Tibial artery (tissue), 4 donors: ENCODE data around the gene CCNG2.
"Not testable (repeated sequence)": the region's sequence is repeated elsewhere in the genome, so short reads cannot be mapped to it uniquely, and the experiment has no call there.

ENCODE experiments used
- DNase-seq, 2 donors: peaks; one replicate each; pipeline ENCODE4 v3.0.0-alpha.2; 2019
- H3K27ac ChIP-seq, 2 donors: fragments of 200-600 bp; sonication (generic) in 1 of 2; 1 replicate in 1 of 2; 2 replicates in 1 of 2; pipeline ENCODE4 v1.5.1; 2018 to 2019; ENCODE audit warnings: mild to moderate bottlenecking in 1 of 2
- H3K27me3 ChIP-seq, 2 donors: fragments of 200-600 bp; sonication (generic) in 1 of 2; one replicate each; pipeline versions ENCODE4 v1.5.1 to v1.6.0; 2016 to 2019
- H3K36me3 ChIP-seq, 3 donors: fragments of 200-600 bp; sonication (generic) in 2 of 3; one replicate each; pipeline ENCODE4 v1.5.1; 2016 to 2019; ENCODE audit warnings: mild to moderate bottlenecking in 2 of 3
- H3K4me1 ChIP-seq, 4 donors: fragments of 200-600 bp; sonication (generic) in 2 of 4; 1 replicate in 3 of 4; 2 replicates in 1 of 4; pipeline ENCODE4 v1.5.1; 2016 to 2019
- H3K4me3 ChIP-seq, 2 donors: fragments of 200-600 bp; sonication (generic) in 1 of 2; 1 replicate in 1 of 2; 2 replicates in 1 of 2; pipeline ENCODE4 v1.5.1; 2018 to 2019; ENCODE audit warnings: mild to moderate bottlenecking in 2 of 2
- H3K9me3 ChIP-seq, 3 donors: fragments of 200-600 bp; sonication (generic) in 1 of 3; one replicate each; pipeline ENCODE4 v1.5.1; 2016 to 2019
- intact Hi-C: fragments of 100-400 bp; cut with DNase I; formaldehyde crosslinking; loops from one replicate; pipeline ENCODE4 v1.15.0; 2023; ENCODE audit warnings: low total_unique reads
- TF ChIP-seq, protein P1 (sequence below), 2 experiments: fragments of 200-600 bp in 1 of 2; fragments of 450-650 bp in 1 of 2; IDR thresholded peaks; one replicate each; pipeline ENCODE4 v1.5.1; 2017 to 2019; ENCODE audit warnings: antibody characterized with exemption in 2 of 2, mild to moderate bottlenecking in 1 of 2, moderate library complexity in 1 of 2

The CCNG2 gene

DNA sequence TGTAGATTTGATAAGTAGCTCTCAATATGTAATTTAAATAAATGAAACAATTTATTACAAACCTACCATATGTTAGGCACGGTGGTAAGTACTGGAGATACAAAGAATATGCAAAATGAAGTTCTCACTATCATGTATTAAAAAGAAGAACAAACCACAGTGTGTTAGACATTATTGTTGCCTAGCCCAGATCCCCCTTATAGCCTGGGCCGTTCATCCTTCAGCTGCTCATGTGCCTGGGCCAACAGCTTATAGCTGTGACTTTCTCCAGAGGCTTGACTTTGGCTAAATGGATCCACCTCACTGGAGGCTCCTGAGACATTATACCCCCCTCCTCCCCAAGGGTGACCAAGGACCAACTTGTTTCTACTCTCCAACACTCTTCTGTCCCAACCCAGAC lies 29.8 kb upstream of the CCNG2 start:
- Histone ChIP-seq H3K27ac (no peak overlapping the region), H3K27me3 (no peaks in the 10 kb centered on the region), H3K4me1 (no peaks in the 10 kb centered on the region), H3K4me3 (no peak overlapping the region), H3K9me3 (no peaks in the 10 kb centered on the region), H3K36me3 (no peaks in the 10 kb centered on the region)
- DNase-seq: no peak
- TF ChIP-seq, protein P1, sequence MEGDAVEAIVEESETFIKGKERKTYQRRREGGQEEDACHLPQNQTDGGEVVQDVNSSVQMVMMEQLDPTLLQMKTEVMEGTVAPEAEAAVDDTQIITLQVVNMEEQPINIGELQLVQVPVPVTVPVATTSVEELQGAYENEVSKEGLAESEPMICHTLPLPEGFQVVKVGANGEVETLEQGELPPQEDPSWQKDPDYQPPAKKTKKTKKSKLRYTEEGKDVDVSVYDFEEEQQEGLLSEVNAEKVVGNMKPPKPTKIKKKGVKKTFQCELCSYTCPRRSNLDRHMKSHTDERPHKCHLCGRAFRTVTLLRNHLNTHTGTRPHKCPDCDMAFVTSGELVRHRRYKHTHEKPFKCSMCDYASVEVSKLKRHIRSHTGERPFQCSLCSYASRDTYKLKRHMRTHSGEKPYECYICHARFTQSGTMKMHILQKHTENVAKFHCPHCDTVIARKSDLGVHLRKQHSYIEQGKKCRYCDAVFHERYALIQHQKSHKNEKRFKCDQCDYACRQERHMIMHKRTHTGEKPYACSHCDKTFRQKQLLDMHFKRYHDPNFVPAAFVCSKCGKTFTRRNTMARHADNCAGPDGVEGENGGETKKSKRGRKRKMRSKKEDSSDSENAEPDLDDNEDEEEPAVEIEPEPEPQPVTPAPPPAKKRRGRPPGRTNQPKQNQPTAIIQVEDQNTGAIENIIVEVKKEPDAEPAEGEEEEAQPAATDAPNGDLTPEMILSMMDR (IDR thresholded peaks at IDR 0.05): no peak
- intact Hi-C loops: no loop called here

DNA sequence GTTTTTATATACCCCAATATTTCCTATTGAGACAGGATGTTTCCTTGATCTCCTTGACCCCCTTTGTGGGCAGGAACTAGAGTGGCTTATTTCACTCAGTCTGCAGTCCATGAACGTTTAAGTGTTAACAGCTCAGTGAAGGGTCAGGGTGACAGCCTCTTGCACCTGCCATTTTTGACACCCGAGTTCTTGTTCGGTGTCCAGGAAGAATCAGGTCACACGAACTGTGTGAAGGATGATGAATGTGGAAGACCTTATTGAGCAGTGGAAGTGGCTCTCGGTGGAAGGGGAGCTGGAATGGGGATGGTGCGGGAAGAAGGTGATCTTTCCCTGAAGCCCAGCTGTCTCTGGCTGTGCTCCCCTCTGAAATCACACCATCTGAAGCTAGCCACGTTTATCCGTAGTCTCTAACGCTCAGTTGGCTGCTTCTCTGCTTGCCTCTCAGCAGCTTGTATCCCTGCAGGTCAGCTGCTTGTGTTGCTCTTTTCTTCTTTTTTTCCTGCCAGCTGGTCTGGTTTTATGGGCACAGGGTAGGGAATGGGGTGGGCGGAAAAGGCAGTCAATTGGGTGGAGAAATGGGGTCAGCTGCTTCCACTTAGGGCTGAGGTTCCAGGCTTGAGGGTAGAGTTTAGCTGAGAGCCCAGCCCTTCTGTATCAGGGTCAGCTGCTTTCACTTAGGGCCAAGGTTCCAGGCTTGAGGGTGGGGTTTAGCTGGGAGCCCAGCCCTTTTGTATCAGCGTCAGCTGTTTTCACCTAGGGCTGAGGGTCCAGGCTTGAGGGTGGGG lies 29.0 kb upstream of the CCNG2 start:
- Histone ChIP-seq H3K27me3 (no peaks in the 10 kb centered on the region), H3K4me1 (no peaks in the 10 kb centered on the region), H3K4me3 (no peak overlapping the region), H3K9me3 (no peaks in the 10 kb centered on the region), H3K36me3 (no peaks in the 10 kb centered on the region), H3K27ac (no peak overlapping the region)
- intact Hi-C loops: no loop called here
- no peak for DNase-seq
- TF ChIP-seq, protein P1 (IDR thresholded peaks at IDR 0.05): no peak

DNA sequence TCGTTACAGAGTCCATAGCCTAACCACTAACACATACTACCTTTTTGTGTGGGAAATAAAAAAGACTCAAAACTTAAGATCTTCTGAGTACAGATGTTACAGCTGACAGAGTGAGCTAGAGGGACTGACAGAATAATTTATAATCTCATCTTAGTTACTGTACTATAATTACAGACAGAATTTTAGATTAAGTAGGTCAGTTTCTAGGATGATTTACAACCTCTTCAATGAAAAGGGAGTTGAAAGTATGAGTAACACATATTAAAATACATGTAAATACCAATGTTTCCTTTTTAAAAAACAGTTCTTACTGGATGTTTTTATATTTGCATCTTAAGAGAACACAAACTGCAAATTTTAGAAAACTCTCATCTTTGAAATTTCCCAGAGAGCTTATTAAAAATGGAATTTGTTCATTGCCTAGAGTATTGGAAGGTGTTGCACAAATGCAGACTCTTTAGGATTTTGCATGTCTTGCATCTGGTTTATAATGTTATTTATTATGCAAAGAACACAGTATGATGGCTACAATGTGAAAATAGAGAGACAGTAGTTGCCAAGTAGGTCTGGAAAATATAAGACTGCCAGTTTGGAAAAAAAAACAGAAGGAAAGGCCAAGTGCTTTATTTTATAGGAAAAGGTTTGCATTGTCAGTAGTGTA lies 24.2 kb upstream of the CCNG2 start:
- Histone ChIP-seq H3K27me3 (no peaks in the 10 kb centered on the region), H3K27ac (no peak overlapping the region), H3K4me1 (peaks cover 0 to 4% (median 0%) of the 10 kb centered on the region in 4 donors), H3K4me3 (no peak overlapping the region), H3K36me3 (no peaks in the 10 kb centered on the region), H3K9me3 (no peaks in the 10 kb centered on the region)
- intact Hi-C loops: no loop called here
- TF ChIP-seq, protein P1 (IDR thresholded peaks at IDR 0.05): no peak
- no peak for DNase-seq

DNA sequence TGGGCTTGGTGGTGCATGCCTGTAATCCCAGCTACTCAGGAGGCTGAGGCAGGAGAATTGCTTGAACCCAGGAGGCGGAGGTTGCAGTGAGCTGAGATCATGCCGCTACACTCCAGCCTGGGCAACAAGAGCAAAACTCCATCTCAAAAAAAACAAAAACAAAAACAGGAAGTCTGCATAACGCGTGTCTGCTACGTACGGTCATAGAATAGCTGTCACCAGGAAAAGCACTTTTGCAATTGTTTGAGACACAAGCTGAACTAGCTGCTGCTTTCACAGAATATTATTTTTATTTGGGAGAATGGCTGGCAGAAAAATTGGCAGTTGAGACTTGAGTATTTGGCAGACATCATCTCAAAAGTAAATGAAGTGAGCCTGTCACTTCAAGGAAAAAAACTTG lies 19.6 kb upstream of the CCNG2 start:
- intact Hi-C loops, H3K27ac ChIP-seq: not testable (repeated sequence)

DNA sequence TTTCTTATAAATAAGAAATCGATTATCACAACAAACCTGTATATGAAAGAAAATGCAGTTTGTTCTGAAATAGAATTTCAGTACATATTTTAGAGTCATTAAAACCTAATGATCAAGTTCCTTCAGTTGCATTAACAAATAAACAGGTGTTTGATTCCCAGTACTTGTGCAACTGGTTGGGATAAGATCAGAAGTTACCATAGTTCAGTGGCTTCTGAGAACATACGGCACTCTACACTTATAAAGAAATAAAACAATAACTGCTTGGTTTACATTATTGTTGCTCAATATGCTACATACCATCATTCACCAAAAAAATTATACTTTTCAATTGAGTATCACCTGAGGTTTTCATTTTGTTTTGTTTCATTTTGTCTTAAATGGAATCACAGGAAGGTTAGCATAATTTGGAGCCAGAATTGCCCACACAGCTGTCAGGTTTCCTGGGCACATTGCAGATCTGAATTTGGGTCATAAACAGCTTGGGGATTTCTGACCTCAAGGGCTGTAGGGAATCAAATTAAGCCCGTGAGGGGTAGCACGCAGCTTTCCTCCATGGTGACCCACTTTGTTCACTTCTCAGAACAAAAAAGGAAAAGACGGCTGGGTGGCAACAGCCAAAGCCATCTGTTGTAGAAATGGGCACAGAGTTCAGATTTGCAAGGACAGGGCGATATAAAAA lies 14.9 kb upstream of the CCNG2 start:
- no peak overlapping the region for H3K4me3 ChIP-seq
- no peaks in the 10 kb centered on the region for H3K36me3 ChIP-seq
- no peaks in the 10 kb centered on the region for H3K27me3 ChIP-seq
- no peaks in the 10 kb centered on the region for H3K9me3 ChIP-seq
- no peak for DNase-seq
- no peak overlapping the region for H3K27ac ChIP-seq
- TF ChIP-seq, protein P1 (IDR thresholded peaks at IDR 0.05): no peak
- H3K4me1 ChIP-seq: peaks cover 0 to 4% (median 2%) of the 10 kb centered on the region in 4 donors
- intact Hi-C loops: no loop called here

More for the DNA sequence above, 19.6 kb upstream of the CCNG2 start:
- H3K27me3 ChIP-seq, DNase-seq, H3K36me3 ChIP-seq, H3K9me3 ChIP-seq, H3K4me1 ChIP-seq, H3K4me3 ChIP-seq: not testable (repeated sequence)

DNA sequence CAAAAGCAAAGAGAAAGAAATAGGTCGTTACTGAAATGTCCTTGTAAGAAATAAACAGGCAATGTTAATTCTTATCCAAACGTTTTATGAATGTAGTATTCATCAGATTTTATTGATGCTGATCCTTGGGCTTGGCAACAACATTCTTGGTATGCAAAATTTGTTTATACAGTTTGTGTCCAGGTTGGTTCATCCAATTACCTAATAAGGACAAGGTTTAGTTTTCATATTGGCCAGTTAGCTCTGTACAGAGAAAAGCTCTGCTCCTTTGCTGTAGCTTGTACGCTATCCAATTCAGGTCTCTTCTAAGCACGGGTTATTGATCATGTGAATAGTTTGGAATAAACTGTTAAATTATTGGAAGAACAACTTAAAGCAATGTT lies 14.4 kb upstream of the CCNG2 start:
- no peak overlapping the region for H3K4me3 ChIP-seq

More for the DNA sequence above, 14.4 kb upstream of the CCNG2 start:
- H3K9me3 ChIP-seq: no peaks in the 10 kb centered on the region
- no peaks in the 10 kb centered on the region for H3K27me3 ChIP-seq
- no peaks in the 10 kb centered on the region for H3K36me3 ChIP-seq
- TF ChIP-seq, protein P1 (IDR thresholded peaks at IDR 0.05): no peak
- peaks cover 0 to 4% (median 0%) of the 10 kb centered on the region in 4 donors for H3K4me1 ChIP-seq
- no peak overlapping the region for H3K27ac ChIP-seq
- intact Hi-C loops: no loop called here
- no peak for DNase-seq
